CD4-positive, alpha-beta T cell (primary cell): ENCODE results near the gene TTC28. TPM values are rescaled to one million over a fixed set of nuclear protein-coding genes. Genes with fewer than 3 reads are reported as not detected.

Experiments
- ATAC-seq: fragments of 200-7000 bp; cut with Tn5 transposase; one replicate; pipeline ENCODE4 v1.10.0; 2022; ENCODE audit warnings: mild to moderate bottlenecking; ENCODE audit not compliant: poor library complexity
- CTCF ChIA-PET: fragments of 350-600 bp; sonication (Branson Sonifier 250); formaldehyde crosslinking; loops from one replicate; lab custom pipeline; 2021; ENCODE audit warnings: antibody characterized with exemption, inconsistent platforms; lab: Charles Lee
- POLR2A ChIA-PET: fragments of 350-600 bp; sonication (Branson Sonifier 250); formaldehyde crosslinking; loops from one replicate; lab custom pipeline; 2021; ENCODE audit warnings: antibody characterized with exemption, inconsistent platforms; lab: Charles Lee
- DNase-seq, 14 experiments: peaks; one replicate each; pipeline ENCODE4 v3.0.0-alpha.2; 2013 to 2020; ENCODE audit warnings: mixed read lengths in 2 of 14
- H3K27ac ChIP-seq, 2 donors: one replicate each; pipeline versions ENCODE4 v1.5.1 to v1.7.0; 2013; ENCODE audit warnings: low read length in 2 of 2, low read depth in 1 of 2, mild to moderate bottlenecking in 1 of 2
- H3K27me3 ChIP-seq, 2 experiments: 1 replicate in 1 of 2; 2 replicates in 1 of 2; pipeline versions ENCODE4 v1.6.1 to v1.7.0; 2013; ENCODE audit warnings: low read length in 2 of 2, control low read depth in 1 of 2, mild to moderate bottlenecking in 1 of 2, moderate library complexity in 1 of 2; ENCODE audit not compliant: insufficient read depth in 2 of 2, control insufficient read depth in 1 of 2
- H3K36me3 ChIP-seq: one replicate; pipeline ENCODE4 v1.6.1; 2013; ENCODE audit warnings: low read length, control low read depth; ENCODE audit not compliant: insufficient read depth
- H3K4me1 ChIP-seq: one replicate; pipeline ENCODE4 v1.6.1; 2013; ENCODE audit warnings: low read length, control low read depth; ENCODE audit not compliant: insufficient read depth
- H3K4me3 ChIP-seq: one replicate; pipeline ENCODE4 v1.5.1; 2013; ENCODE audit warnings: mild to moderate bottlenecking, low read length, moderate library complexity
- H3K9me3 ChIP-seq, 2 experiments: 1 replicate in 1 of 2; 2 replicates in 1 of 2; pipeline versions ENCODE4 v1.6.1 to v1.7.0; 2013; ENCODE audit warnings: low read length in 2 of 2, mild to moderate bottlenecking in 2 of 2, control low read depth in 1 of 2, moderate library complexity in 1 of 2; ENCODE audit not compliant: control insufficient read depth in 1 of 2, insufficient read depth in 1 of 2
- H3K27ac Mint-ChIP-seq: one replicate; pipeline ENCODE4 v1.8.0; 2020; ENCODE audit warnings: mixed read lengths
- H3K27me3 Mint-ChIP-seq: one replicate; pipeline ENCODE4 v1.8.0; 2021; ENCODE audit warnings: mixed read lengths
- H3K36me3 Mint-ChIP-seq: one replicate; pipeline ENCODE4 v1.8.0; 2021; ENCODE audit warnings: low read depth, mixed read lengths
- H3K4me1 Mint-ChIP-seq: one replicate; pipeline ENCODE4 v1.8.0; 2021; ENCODE audit warnings: low read depth, mixed read lengths
- H3K4me3 Mint-ChIP-seq: one replicate; pipeline ENCODE4 v1.8.0; 2020; ENCODE audit warnings: mild to moderate bottlenecking, mixed read lengths
- H3K9me3 Mint-ChIP-seq: one replicate; pipeline ENCODE4 v1.8.0; 2020; ENCODE audit warnings: mixed read lengths
- CTCF ChIP-seq: fragments of 200-600 bp; IDR thresholded peaks from one replicate; pipeline ENCODE4 v1.8.0; 2022; ENCODE audit warnings: antibody characterized with exemption, mild to moderate bottlenecking
- intact Hi-C, 2 experiments: fragments of 100-400 bp; cut with DNase I in 1 of 2; cut with micrococcal nuclease in 1 of 2; formaldehyde crosslinking; loops; one replicate each; pipeline versions ENCODE4 v1.15.1 to v1.9.0; 2023 to 2025; cut with DNase I, micrococcal nuclease
- total RNA-seq, 174 experiments: library from RNA in 2 of 174; stranded (reverse) in 2 of 174; gene quantifications; one replicate each; pipeline ENCODE4 v1.2.3 and lab custom pipeline; 2021 to 2026

Gene TTC28
- total RNA-seq, 2 experiments from 2014 or later = 4.6 to 5.7 TPM

GRCh38 chr22:28095316-28096095 lies 584.1 kb downstream of the TTC28 start:
- intact Hi-C loops = no loop called here
- Mint-ChIP-seq H3K4me1 (no peaks in the 10 kb centered on the region), H3K4me3 (no peak overlapping the region), H3K9me3 (no peaks in the 10 kb centered on the region), H3K27ac (no peak overlapping the region), H3K27me3 (no peaks in the 10 kb centered on the region), H3K36me3 (no peaks in the 10 kb centered on the region)
- no peak for DNase-seq
- Histone ChIP-seq H3K4me1 (no peaks in the 10 kb centered on the region), H3K4me3 (no peak overlapping the region), H3K9me3 (no peaks in the 10 kb centered on the region), H3K36me3 (no peaks in the 10 kb centered on the region), H3K27me3 (no peaks in the 10 kb centered on the region), H3K27ac (no peak overlapping the region)
- ChIA-PET CTCF (no interaction called here), POLR2A (no interaction called here)
- no peak for TF ChIP-seq CTCF
- no peak for ATAC-seq

- Mint-ChIP-seq H3K27ac (no peak overlapping the region), H3K4me1 (no peaks in the 10 kb centered on the region), H3K9me3 (no peaks in the 10 kb centered on the region), H3K4me3 (no peak overlapping the region), H3K27me3 (no peaks in the 10 kb centered on the region), H3K36me3 (no peaks in the 10 kb centered on the region)
- Histone ChIP-seq H3K9me3 (no peaks in the 10 kb centered on the region), H3K27me3 (no peaks in the 10 kb centered on the region), H3K36me3 (no peaks in the 10 kb centered on the region), H3K4me3 (no peak overlapping the region), H3K27ac (no peak overlapping the region), H3K4me1 (no peaks in the 10 kb centered on the region)
- POLR2A ChIA-PET = no interaction called here
- DNase-seq = no peak
- ATAC-seq = no peak
- no peak for TF ChIP-seq CTCF
- CTCF ChIA-PET = no interaction called here
- intact Hi-C loops = no loop called here
Observed at GRCh38 chr22:28094771-28095170, 584.9 kb downstream of the TTC28 start.

- intact Hi-C loops = no loop called here
- H3K27ac Mint-ChIP-seq = no peak overlapping the region
- DNase-seq (no peak), ATAC-seq (no peak)
- no peaks in the 10 kb centered on the region for H3K4me1 Mint-ChIP-seq
- Histone ChIP-seq H3K4me3 (no peak overlapping the region), H3K27me3 (no peaks in the 10 kb centered on the region), H3K4me1 (no peaks in the 10 kb centered on the region), H3K9me3 (no peaks in the 10 kb centered on the region), H3K27ac (no peak overlapping the region), H3K36me3 (no peaks in the 10 kb centered on the region)
- CTCF ChIA-PET = no interaction called here
- no peaks in the 10 kb centered on the region for H3K36me3 Mint-ChIP-seq
- H3K4me3 Mint-ChIP-seq = no peak overlapping the region
- POLR2A ChIA-PET = no interaction called here
- no peak for TF ChIP-seq CTCF
- H3K27me3 Mint-ChIP-seq = no peaks in the 10 kb centered on the region
- no peaks in the 10 kb centered on the region for H3K9me3 Mint-ChIP-seq
Observed at GRCh38 chr22:28093711-28094110, 585.9 kb downstream of the TTC28 start.
